Measurements from ENCODE around the gene REPIN1. TPM values are rescaled to one million over a fixed set of nuclear protein-coding genes. Genes with fewer than 3 reads are reported as not detected.

Gene REPIN1
- total RNA-seq, 1 experiment from 2014 or later: 106 TPM

DNA sequence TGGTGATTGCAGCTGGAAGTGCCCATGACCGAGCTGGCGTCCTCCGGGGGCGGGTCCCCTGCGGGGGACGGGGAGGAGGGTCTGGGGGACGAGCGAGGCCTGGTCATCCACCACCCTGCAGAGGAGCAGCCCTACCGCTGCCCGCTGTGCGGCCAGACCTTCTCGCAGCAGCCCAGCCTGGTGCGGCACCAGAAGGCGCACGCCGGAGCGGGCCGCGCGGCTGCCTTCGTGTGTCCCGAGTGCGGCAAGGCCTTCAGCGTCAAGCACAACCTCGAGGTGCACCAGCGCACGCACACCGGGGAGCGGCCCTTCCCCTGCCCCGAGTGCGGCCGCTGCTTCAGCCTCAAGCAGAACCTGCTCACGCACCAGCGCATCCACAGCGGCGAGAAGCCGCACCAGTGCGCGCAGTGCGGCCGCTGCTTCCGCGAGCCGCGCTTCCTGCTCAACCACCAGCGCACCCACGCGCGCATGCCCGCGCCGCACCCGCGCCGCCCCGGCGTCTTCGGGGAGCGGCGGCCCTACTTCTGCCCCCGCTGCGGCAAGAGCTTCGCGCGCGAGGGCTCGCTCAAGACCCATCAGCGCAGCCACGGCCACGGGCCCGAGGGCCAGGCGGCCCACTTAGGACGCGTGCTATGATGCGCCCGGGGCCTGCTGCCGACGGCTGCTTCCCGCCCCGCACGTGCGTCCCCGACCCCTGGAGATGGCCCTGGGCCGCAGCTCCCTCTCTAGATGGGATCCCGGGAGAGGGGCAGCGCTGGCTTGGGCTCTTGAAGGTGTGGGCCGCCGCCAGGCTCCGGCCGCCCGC lies 39.2 kb downstream of the REPIN1 start:
- H3K4me1 ChIP-seq (ENCODE audit: insufficient read depth, low read length): peaks cover 19% of the 10 kb centered on the region; the same call in 1 of the 2 replicates
- H2AK5ac ChIP-seq (ENCODE audit: insufficient read length, low read length): no peak overlapping the region
- H3K79me1 ChIP-seq (ENCODE audit: insufficient read depth, low read depth, low read length, poor library complexity, severe bottlenecking): no peaks in the 10 kb centered on the region
- Mint-ChIP-seq H3K4me3 (no peak overlapping the region), H3K27ac (no peak overlapping the region), H3K36me3 (ENCODE audit: insufficient read depth in 1 of 3, low read depth in 3 of 3) (peaks cover 14 to 42% (median 40%) of the 10 kb centered on the region in 3 experiments), H3K9me3 (no peaks in the 10 kb centered on the region), H3K27me3 (ENCODE audit: low read depth) (no peaks in the 10 kb centered on the region; the same call in 1 of the 2 replicates), H3K4me1 (peaks cover 42% of the 10 kb centered on the region in 2 experiments)
- no peaks in the 10 kb centered on the region for H4K20me1 ChIP-seq (ENCODE audit: control insufficient read depth, insufficient read depth, insufficient read length)
- H3K23me2 ChIP-seq (ENCODE audit: insufficient read length, low read depth, low read length, poor library complexity, severe bottlenecking): peaks cover 8% of the 10 kb centered on the region
- no peak overlapping the region for H3K27ac ChIP-seq (ENCODE audit: insufficient read length, low read depth, low read length)
- no peak overlapping the region for H4K91ac ChIP-seq (ENCODE audit: insufficient read length, low read depth, low read length)
- TF ChIP-seq, protein P1, sequence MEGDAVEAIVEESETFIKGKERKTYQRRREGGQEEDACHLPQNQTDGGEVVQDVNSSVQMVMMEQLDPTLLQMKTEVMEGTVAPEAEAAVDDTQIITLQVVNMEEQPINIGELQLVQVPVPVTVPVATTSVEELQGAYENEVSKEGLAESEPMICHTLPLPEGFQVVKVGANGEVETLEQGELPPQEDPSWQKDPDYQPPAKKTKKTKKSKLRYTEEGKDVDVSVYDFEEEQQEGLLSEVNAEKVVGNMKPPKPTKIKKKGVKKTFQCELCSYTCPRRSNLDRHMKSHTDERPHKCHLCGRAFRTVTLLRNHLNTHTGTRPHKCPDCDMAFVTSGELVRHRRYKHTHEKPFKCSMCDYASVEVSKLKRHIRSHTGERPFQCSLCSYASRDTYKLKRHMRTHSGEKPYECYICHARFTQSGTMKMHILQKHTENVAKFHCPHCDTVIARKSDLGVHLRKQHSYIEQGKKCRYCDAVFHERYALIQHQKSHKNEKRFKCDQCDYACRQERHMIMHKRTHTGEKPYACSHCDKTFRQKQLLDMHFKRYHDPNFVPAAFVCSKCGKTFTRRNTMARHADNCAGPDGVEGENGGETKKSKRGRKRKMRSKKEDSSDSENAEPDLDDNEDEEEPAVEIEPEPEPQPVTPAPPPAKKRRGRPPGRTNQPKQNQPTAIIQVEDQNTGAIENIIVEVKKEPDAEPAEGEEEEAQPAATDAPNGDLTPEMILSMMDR (conservative IDR thresholded peaks at IDR 0.05): no peak
- H3K79me2 ChIP-seq (ENCODE audit: insufficient read depth, low read length): no peaks in the 10 kb centered on the region
- no peak overlapping the region for H4K5ac ChIP-seq (ENCODE audit: insufficient read length, low read depth, low read length)
- H3K4ac ChIP-seq (ENCODE audit: low read depth, low read length): no peak overlapping the region
- no peaks in the 10 kb centered on the region for H3K9me3 ChIP-seq (ENCODE audit: control insufficient read depth, low read depth, low read length)
- H3K4me2 ChIP-seq (ENCODE audit: insufficient read depth, insufficient read length, low read length): no peak overlapping the region
- H4K8ac ChIP-seq (replicated peaks; ENCODE audit: insufficient read length, low read depth, low read length): no peak overlapping the region
- H2AFZ ChIP-seq (ENCODE audit: low read length): no peak overlapping the region
- H3K27me3 ChIP-seq (ENCODE audit: insufficient read depth, low read length): no peaks in the 10 kb centered on the region
- H3K23ac ChIP-seq (ENCODE audit: insufficient read length, low read depth, low read length): no peak overlapping the region
- H3K18ac ChIP-seq (ENCODE audit: insufficient read length, low read depth, low read length): no peak overlapping the region
- H2BK20ac ChIP-seq (ENCODE audit: low read depth, low read length, poor library complexity, severe bottlenecking): no peak overlapping the region
- H3K56ac ChIP-seq (ENCODE audit: insufficient read length, low read depth, low read length): no peak overlapping the region
- no peak overlapping the region for H2BK12ac ChIP-seq (ENCODE audit: insufficient read length, low read depth, low read length)
- H3T11ph ChIP-seq (ENCODE audit: low read length): no peak overlapping the region
- H3K9ac ChIP-seq (ENCODE audit: extremely low read depth, insufficient read length, low read length): no peak overlapping the region
- WGBS (ENCODE audit: extremely low coverage, insufficient read length, low lambda C conversion rate): no CpG with 5 or more reads among the region's 91 CpGs
- no peak overlapping the region for H2BK5ac ChIP-seq (ENCODE audit: insufficient read length, low read length)
- DNase-seq: no peak
- no peak overlapping the region for H2BK120ac ChIP-seq (ENCODE audit: low read depth, low read length, poor library complexity, severe bottlenecking)
- no peak overlapping the region for H3K14ac ChIP-seq (ENCODE audit: insufficient read depth, low read length)
- H2BK15ac ChIP-seq (ENCODE audit: low read depth, low read length): no peak overlapping the region

Data from H9 (cell line).